Smooth muscle cell (in vitro differentiated cells): ENCODE measurements around the gene PTGER1. TPM values are rescaled to one million over a fixed set of nuclear protein-coding genes. Genes with fewer than 3 reads are reported as not detected.
A peak's percentile ranks its signal among the peaks of the same experiment; 100 is the strongest.

ENCODE experiments used
- DNase-seq: peaks from one replicate; lab custom pipeline; 2025; ENCODE audit not compliant: unreplicated experiment; lab: John Stamatoyannopoulos, UW
- H2AFZ ChIP-seq: fragments of 200-600 bp; sonication (generic); 2 replicates; pipeline ENCODE4 v1.6.0; 2016; ENCODE audit warnings: antibody characterized with exemption, low read depth, mild to moderate bottlenecking
- H3F3A ChIP-seq: fragments of 200-600 bp; sonication (generic); 2 replicates; pipeline ENCODE4 v1.6.0; 2017; ENCODE audit warnings: antibody characterized with exemption, low read depth
- H3K27ac ChIP-seq: fragments of 200-600 bp; sonication (generic); 2 replicates; pipeline ENCODE4 v1.5.1; 2016; ENCODE audit warnings: low read depth, mild to moderate bottlenecking
- H3K27me3 ChIP-seq: fragments of 200-600 bp; sonication (generic); 2 replicates; pipeline ENCODE4 v1.6.1; 2016; ENCODE audit warnings: low read depth, mild to moderate bottlenecking
- H3K36me3 ChIP-seq: fragments of 200-600 bp; sonication (generic); 2 replicates; pipeline ENCODE4 v1.5.1; 2016; ENCODE audit warnings: low read depth
- H3K4me1 ChIP-seq: fragments of 200-600 bp; sonication (generic); 2 replicates; pipeline ENCODE4 v1.5.1; 2016; ENCODE audit warnings: low read depth
- H3K4me2 ChIP-seq: fragments of 200-600 bp; sonication (generic); 2 replicates; pipeline ENCODE4 v1.6.0; 2016; ENCODE audit warnings: mild to moderate bottlenecking
- H3K4me3 ChIP-seq: fragments of 200-600 bp; sonication (generic); 2 replicates; pipeline ENCODE4 v1.5.1; 2016; ENCODE audit warnings: mild to moderate bottlenecking
- H3K79me2 ChIP-seq: fragments of 200-600 bp; sonication (generic); 2 replicates; pipeline ENCODE4 v1.6.0; 2016; ENCODE audit warnings: low read depth, mild to moderate bottlenecking
- H3K9ac ChIP-seq: fragments of 200-600 bp; sonication (generic); 2 replicates; pipeline ENCODE4 v1.6.0; 2016; ENCODE audit warnings: low read depth
- H3K9me3 ChIP-seq: fragments of 200-600 bp; sonication (generic); replicated peaks from 2 replicates; pipeline ENCODE4 v1.5.1; 2016; ENCODE audit warnings: low read depth
- H4K20me1 ChIP-seq: fragments of 200-600 bp; sonication (generic); 2 replicates; pipeline ENCODE4 v1.6.0; 2016; ENCODE audit warnings: low read depth
- CTCF ChIP-seq: fragments of 200-600 bp; sonication (generic); IDR thresholded peaks from 2 replicates; pipeline ENCODE4 v1.5.1; 2017; ENCODE audit warnings: borderline replicate concordance, mild to moderate bottlenecking, antibody characterized with exemption; ENCODE audit not compliant: insufficient read depth, poor library complexity, severe bottlenecking
- WGBS: methylation state at CpG from one replicate; pipeline ENCODE4 v1.1.7; 2016; ENCODE audit warnings: low lambda C conversion rate; 5-methylcytosine and 5-hydroxymethylcytosine counted together
- polyA plus RNA-seq: library from polyadenylated mRNA; unstranded; fragments of >200 nt; fragmentation: Nextera tagmentation; extraction: Ambion mirVana; gene quantifications from 2 replicates; pipeline ENCODE4 v1.2.1, GENCODE V29; 2016
- total RNA-seq: library from RNA; depleted of rRNA; stranded (reverse); fragments of >200 nt; gene quantifications from 2 replicates; pipeline ENCODE4 v1.2.3, GENCODE V29; 2014

The PTGER1 gene
- total and polyA plus RNA-seq, 2 experiments from 2014 or later = 0.27 to 1.0 TPM

- 90% methylated on average over 7 of the region's 7 CpGs for WGBS
- Histone ChIP-seq H3K9me3 (no peaks in the 10 kb centered on the region), H3K9ac (no peak overlapping the region), H3K27me3 (no peaks in the 10 kb centered on the region), H3K4me2 (peak overlapping the region; percentile 63), H3F3A (no peaks in the 10 kb centered on the region), H3K36me3 (no peaks in the 10 kb centered on the region), H3K4me1 (peaks cover 14% of the 10 kb centered on the region), H3K79me2 (peaks cover 39% of the 10 kb centered on the region), H2AFZ (peak overlapping the region; percentile 33), H3K4me3 (no peak overlapping the region), H4K20me1 (peaks cover 29% of the 10 kb centered on the region), H3K27ac (no peak overlapping the region)
- no peak for DNase-seq
- TF ChIP-seq CTCF = no peak
Observed at GRCh38 chr19:14496834-14497227, 21.7 kb upstream of the PTGER1 start.

GRCh38 chr19:14496029-14496833 is 21.1 kb upstream of the PTGER1 start, which contains the start of gene GIPC1:
TSS of gene GIPC1 (minus strand) at chr19:14496127. CDS start at chr19:14482976, 13,151 bp downstream.
- Histone ChIP-seq H3K4me3 (peak within 1 kb of the TSS; percentile 75), H3K27me3 (no peaks in the 10 kb centered on the region), H4K20me1 (peaks cover 35% of the 10 kb centered on the region), H3K36me3 (no peaks in the 10 kb centered on the region), H3K9ac (peak within 1 kb of the TSS; percentile 56), H3K4me1 (peaks cover 14% of the 10 kb centered on the region), H3K4me2 (peak within 1 kb of the TSS; percentile 90), H3K27ac (peak within 1 kb of the TSS; percentile 70), H3F3A (no peaks in the 10 kb centered on the region), H2AFZ (peak within 1 kb of the TSS; percentile 33), H3K9me3 (no peaks in the 10 kb centered on the region), H3K79me2 (peaks cover 45% of the 10 kb centered on the region)
- WGBS = 12% methylated on average over 56 of the region's 71 CpGs
- TF ChIP-seq CTCF = no peak
- peak; percentile 88 for DNase-seq

GRCh38 chr19:14495672-14496028 is 20.5 kb upstream of the PTGER1 start:
- H2AFZ ChIP-seq = peak overlapping the region; percentile 4
- peak overlapping the region; percentile 70 for H3K27ac ChIP-seq
- no peaks in the 10 kb centered on the region for H3K9me3 ChIP-seq
- peak overlapping the region; percentile 56 for H3K9ac ChIP-seq
- no peak for TF ChIP-seq CTCF
- WGBS = 1% methylated on average over 13 of the region's 28 CpGs
- peak overlapping the region; percentile 75 for H3K4me3 ChIP-seq
- peaks cover 14% of the 10 kb centered on the region for H3K4me1 ChIP-seq
- no peaks in the 10 kb centered on the region for H3F3A ChIP-seq
- no peaks in the 10 kb centered on the region for H3K36me3 ChIP-seq
- peak overlapping the region; percentile 90 for H3K4me2 ChIP-seq
- H3K27me3 ChIP-seq = no peaks in the 10 kb centered on the region
- H4K20me1 ChIP-seq = peaks cover 35% of the 10 kb centered on the region
- DNase-seq = no peak
- H3K79me2 ChIP-seq = peaks cover 48% of the 10 kb centered on the region
